Measurements from ENCODE around the gene SLC25A11. TPM values are rescaled to one million over a fixed set of nuclear protein-coding genes. Genes with fewer than 3 reads are reported as not detected.

Gene SLC25A11
- total RNA-seq, 1 experiment from 2014 or later = 65.9 TPM

GRCh38 chr17:4932756-4933155 lies 7.1 kb downstream of the SLC25A11 start:
- DNase-seq (ENCODE audit: low read depth, low spot score) = no peak
- ATAC-seq = no peak
- no peaks in the 10 kb centered on the region for H3K36me3 ChIP-seq (ENCODE audit: control insufficient read depth, insufficient read depth, low read length)
- H3K27ac ChIP-seq (ENCODE audit: low read length) = no peak overlapping the region
- intact Hi-C loops (cut with micrococcal nuclease; ENCODE audit: unreplicated experiment) (no loop called here), in situ Hi-C loops (cut with HindIII; ENCODE audit: low pct_unique_long_range_greater_than_20kb, low sequenced_read_pairs) (no loop called here)
- ChIA-PET POLR2A (no interaction called here), CTCF (no interaction called here)
- no peaks in the 10 kb centered on the region for H3K27me3 ChIP-seq (ENCODE audit: control insufficient read depth, insufficient read depth, low read length)
- H3K4me1 ChIP-seq (ENCODE audit: control insufficient read depth, insufficient read depth, low read length) = no peaks in the 10 kb centered on the region
- BruUV-seq (replicated peaks) = no TSS peak
- no peak overlapping the region for H3K4me3 ChIP-seq (ENCODE audit: low read depth in 2 of 2, low read length in 2 of 2)
- no peaks in the 10 kb centered on the region for H3K9me3 ChIP-seq (ENCODE audit: control insufficient read depth, insufficient read depth, low read depth, low read length)
- TF ChIP-seq SIN3A (IDR thresholded peaks at IDR 0.05; ENCODE audit: borderline replicate concordance, insufficient read depth, low read depth, low read length) (no peak), REST (IDR thresholded peaks at IDR 0.05; ENCODE audit: insufficient read depth in 1 of 2, low read depth in 2 of 2, low read length in 1 of 2) (no peak), CTCF (IDR thresholded peaks at IDR 0.05) (no peak), TCF7L2 (IDR thresholded peaks at IDR 0.05; ENCODE audit: low read depth, low read length) (no peak), POLR2AphosphoS5 (IDR thresholded peaks at IDR 0.05; ENCODE audit: low read depth, low read length) (no peak)

- no TSS peak for BruUV-seq (replicated peaks)
- no peaks in the 10 kb centered on the region for H3K27me3 ChIP-seq (ENCODE audit: control insufficient read depth, insufficient read depth, low read length)
- intact Hi-C loops (cut with micrococcal nuclease; ENCODE audit: unreplicated experiment) (no loop called here), in situ Hi-C loops (cut with HindIII; ENCODE audit: low pct_unique_long_range_greater_than_20kb, low sequenced_read_pairs) (no loop called here)
- no peak for ATAC-seq
- ChIA-PET POLR2A (no interaction called here), CTCF (no interaction called here)
- H3K4me3 ChIP-seq (ENCODE audit: low read depth in 2 of 2, low read length in 2 of 2) = no peak within 1 kb of the TSS
- H3K9me3 ChIP-seq (ENCODE audit: control insufficient read depth, insufficient read depth, low read depth, low read length) = no peaks in the 10 kb centered on the region
- no peak for DNase-seq (ENCODE audit: low read depth, low spot score)
- H3K27ac ChIP-seq (ENCODE audit: low read length) = no peak within 1 kb of the TSS
- no peak for TF ChIP-seq CTCF (IDR thresholded peaks at IDR 0.05)
- no peak for TF ChIP-seq SIN3A (IDR thresholded peaks at IDR 0.05; ENCODE audit: borderline replicate concordance, insufficient read depth, low read depth, low read length)
- no peak for TF ChIP-seq POLR2AphosphoS5 (IDR thresholded peaks at IDR 0.05; ENCODE audit: low read depth, low read length)
- no peak for TF ChIP-seq REST (IDR thresholded peaks at IDR 0.05; ENCODE audit: insufficient read depth in 1 of 2, low read depth in 2 of 2, low read length in 1 of 2)
- TF ChIP-seq TCF7L2 (IDR thresholded peaks at IDR 0.05; ENCODE audit: low read depth, low read length) = no peak
- H3K36me3 ChIP-seq (ENCODE audit: control insufficient read depth, insufficient read depth, low read length) = no peaks in the 10 kb centered on the region
- no peaks in the 10 kb centered on the region for H3K4me1 ChIP-seq (ENCODE audit: control insufficient read depth, insufficient read depth, low read length)
Measured at GRCh38 chr17:4931963-4932362, 7.9 kb downstream of the SLC25A11 start, which contains the start of gene GP1BA. Gene GP1BA, plus strand, starts transcription at chr17:4932277. Its CDS starts 328 bp downstream, at chr17:4932605.
